ENCODE data around the gene KHDRBS2. TPM values are rescaled to one million over a fixed set of nuclear protein-coding genes. Genes with fewer than 3 reads are reported as not detected.

The KHDRBS2 gene
- total and polyA plus RNA-seq, 2 of the 13 experiments (the other 11 are each of a cell fraction or from before 2014, with no cell fraction given), result not detected

DNA sequence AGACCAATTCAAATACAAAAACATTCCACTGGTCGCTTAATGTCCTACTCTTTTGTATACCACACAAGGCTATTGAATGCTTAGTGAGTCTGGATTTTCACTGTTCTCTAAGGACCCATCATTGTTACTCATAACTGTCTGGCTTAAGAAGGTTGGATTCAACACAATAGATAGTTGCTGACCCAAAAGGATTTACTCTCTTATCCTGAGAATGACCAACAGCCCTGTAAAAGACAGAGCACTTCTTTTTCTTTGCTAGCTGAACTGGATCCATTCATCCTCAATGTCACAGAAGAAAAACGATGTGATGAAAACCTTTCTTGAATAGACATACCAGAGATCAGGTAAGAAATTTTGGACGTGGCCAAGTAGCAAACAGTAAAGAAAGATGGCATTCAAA is 645.6 kb downstream of the KHDRBS2 start:
- ChIA-PET CTCF (ENCODE audit: low intra/inter-chr PET ratio, low total read pairs) (no interaction called here), POLR2A (no interaction called here)
- Histone ChIP-seq H2AFZ (ENCODE audit: low read length) (no peak overlapping the region), H3K27ac (ENCODE audit: extremely low read length, insufficient read depth, low read length) (no peak overlapping the region), H3K79me2 (ENCODE audit: insufficient read depth, low read length) (no peaks in the 10 kb centered on the region), H4K20me1 (ENCODE audit: insufficient read depth, low read length) (no peaks in the 10 kb centered on the region), H3K9me3 (ENCODE audit: low read length) (peaks cover 72% of the 10 kb centered on the region), H3K4me3 (replicated peaks in 1 of 3; ENCODE audit: insufficient read depth in 1 of 3, low read depth in 2 of 3, low read length in 3 of 3) (no peak overlapping the region), H3K4me2 (ENCODE audit: low read depth, low read length) (no peak overlapping the region), H3K27me3 (ENCODE audit: control insufficient read depth in 1 of 2, insufficient read depth in 2 of 2, low read length in 2 of 2) (no peaks in the 10 kb centered on the region), H3K9ac (ENCODE audit: insufficient read depth, low read depth, low read length) (no peak overlapping the region), H3K4me1 (ENCODE audit: insufficient read depth, low read length) (no peaks in the 10 kb centered on the region), H3K36me3 (replicated peaks in 1 of 2; ENCODE audit: control insufficient read depth in 1 of 2, insufficient read depth in 2 of 2, low read length in 2 of 2) (no peaks in the 10 kb centered on the region)
- BruUV-seq (replicated peaks), result no TSS peak
- intact Hi-C loops (cut with micrococcal nuclease; ENCODE audit: unreplicated experiment) (no loop called here), in situ Hi-C loops (cut with HindIII; ENCODE audit: extremely low pct_ligation_motif_present, low pct_unique_long_range_greater_than_20kb) (no loop called here)
- TF ChIP-seq SAP130 (CRISPR knock-in tag; IDR thresholded peaks at IDR 0.05; ENCODE audit: low read depth), result no peak
- no peak for TF ChIP-seq ZBTB3 (CRISPR knock-in tag; IDR thresholded peaks at IDR 0.05; ENCODE audit: borderline replicate concordance, low read depth)
- no peak for TF ChIP-seq MAZ (IDR thresholded peaks at IDR 0.05; ENCODE audit: borderline replicate concordance, low read depth, low read length)
- no peak for TF ChIP-seq MAZ (CRISPR knock-in tag; IDR thresholded peaks at IDR 0.05; ENCODE audit: low read depth)
- TF ChIP-seq NCOA1 (CRISPR knock-in tag; IDR thresholded peaks at IDR 0.05), result no peak
- no peak for TF ChIP-seq ZNF75D (CRISPR knock-in tag; IDR thresholded peaks at IDR 0.05; ENCODE audit: borderline replicate concordance)
- no peak for TF ChIP-seq NCOR1 (IDR thresholded peaks at IDR 0.05; ENCODE audit: borderline replicate concordance, low read length)
- TF ChIP-seq HIC2 (CRISPR knock-in tag; IDR thresholded peaks at IDR 0.05; ENCODE audit: low read depth), result no peak
- no peak for TF ChIP-seq GPN1 (CRISPR knock-in tag; IDR thresholded peaks at IDR 0.05; ENCODE audit: borderline replicate concordance)
- no peak for TF ChIP-seq ZBTB40 (IDR thresholded peaks at IDR 0.05)
- no peak for TF ChIP-seq ZBTB40 (CRISPR knock-in tag; IDR thresholded peaks at IDR 0.05)
- no peak for TF ChIP-seq ZNF782 (CRISPR knock-in tag; IDR thresholded peaks at IDR 0.05; ENCODE audit: borderline replicate concordance)
- TF ChIP-seq ASH2L (IDR thresholded peaks at IDR 0.05; ENCODE audit: insufficient read length, low read depth, low read length), result no peak
- no peak for TF ChIP-seq ZNF558 (CRISPR knock-in tag; IDR thresholded peaks at IDR 0.05; ENCODE audit: borderline replicate concordance)
- WGBS (ENCODE audit: low lambda C conversion rate), result 1% methylated on average over 3 of the region's 3 CpGs
- DNase-seq (ENCODE audit: low spot score) (no peak), ATAC-seq (no peak), FAIRE-seq (no peak)

Measured in HepG2 (cell line).